ENCODE measurements around the gene UBE2M.

The UBE2M gene

GRCh38 chr19:58551577-58552471 lies 6.6 kb downstream of the UBE2M start:
- ChIA-PET CTCF (no interaction called here), POLR2A (interaction anchor here (0.7 to 3.8 kb wide), 7 partner anchors 7 to 32 kb away, joined by 3 to 66 read pairs (median 3); partner anchors contain the start of genes TRIM28 and ZBTB45)
- DNase-seq (ENCODE audit: extremely low spot score), result no peak
- TF ChIP-seq FOXK2 (IDR thresholded peaks at IDR 0.05), result no peak
- TF ChIP-seq BHLHE40 (IDR thresholded peaks at IDR 0.05; ENCODE audit: borderline replicate concordance), result no peak
- no peak for TF ChIP-seq LEF1 (IDR thresholded peaks at IDR 0.05; ENCODE audit: borderline replicate concordance)
- TF ChIP-seq L3MBTL2 (conservative IDR thresholded peaks at IDR 0.05), result no peak
- no peak for TF ChIP-seq CTBP1 (IDR thresholded peaks at IDR 0.05; ENCODE audit: borderline replicate concordance)
- no peak for TF ChIP-seq FOXM1 (IDR thresholded peaks at IDR 0.05; ENCODE audit: borderline replicate concordance)
- no peak for TF ChIP-seq FOXA1 (IDR thresholded peaks at IDR 0.05)
- no peak for TF ChIP-seq PKNOX1 (IDR thresholded peaks at IDR 0.05)
- no peak for TF ChIP-seq TARDBP (IDR thresholded peaks at IDR 0.05)
- no peak for TF ChIP-seq ZNF384 (IDR thresholded peaks at IDR 0.05)
- no peak for TF ChIP-seq ELF4 (IDR thresholded peaks at IDR 0.05)
- TF ChIP-seq HDGF (IDR thresholded peaks at IDR 0.05; ENCODE audit: borderline replicate concordance), result no peak
- no peak for TF ChIP-seq SUZ12 (IDR thresholded peaks at IDR 0.05)

GRCh38 chr19:58551123-58551497 lies 7.3 kb downstream of the UBE2M start:
- POLR2A ChIA-PET, result interaction anchor here (0.9 to 1.2 kb wide), 4 partner anchors 9 to 31 kb away, joined by 3 to 4 read pairs (median 3); partner anchors contain the start of gene ZBTB45
- DNase-seq (ENCODE audit: extremely low spot score), result no peak
- CTCF ChIA-PET, result no interaction called here
- TF ChIP-seq BHLHE40 (IDR thresholded peaks at IDR 0.05; ENCODE audit: borderline replicate concordance), result no peak
- no peak for TF ChIP-seq CTBP1 (IDR thresholded peaks at IDR 0.05; ENCODE audit: borderline replicate concordance)
- TF ChIP-seq ZNF384 (IDR thresholded peaks at IDR 0.05), result no peak
- TF ChIP-seq FOXM1 (IDR thresholded peaks at IDR 0.05; ENCODE audit: borderline replicate concordance), result no peak
- TF ChIP-seq TARDBP (IDR thresholded peaks at IDR 0.05), result no peak
- TF ChIP-seq NFRKB (IDR thresholded peaks at IDR 0.05), result no peak
- TF ChIP-seq L3MBTL2 (conservative IDR thresholded peaks at IDR 0.05), result no peak
- no peak for TF ChIP-seq ELF4 (IDR thresholded peaks at IDR 0.05)
- no peak for TF ChIP-seq FOXA1 (IDR thresholded peaks at IDR 0.05)
- no peak for TF ChIP-seq PKNOX1 (IDR thresholded peaks at IDR 0.05)
- TF ChIP-seq SP1 (IDR thresholded peaks at IDR 0.05), result no peak
- TF ChIP-seq LEF1 (IDR thresholded peaks at IDR 0.05; ENCODE audit: borderline replicate concordance), result no peak
- TF ChIP-seq SUZ12 (IDR thresholded peaks at IDR 0.05), result no peak
- TF ChIP-seq HDGF (IDR thresholded peaks at IDR 0.05; ENCODE audit: borderline replicate concordance), result no peak

GRCh38 chr19:58550362-58551122 lies 7.9 kb downstream of the UBE2M start:
- DNase-seq (ENCODE audit: extremely low spot score), result no peak
- CTCF ChIA-PET, result no interaction called here
- TF ChIP-seq ZNF384 (IDR thresholded peaks at IDR 0.05), result no peak
- TF ChIP-seq HDGF (IDR thresholded peaks at IDR 0.05; ENCODE audit: borderline replicate concordance), result no peak
- TF ChIP-seq FOXA1 (IDR thresholded peaks at IDR 0.05), result no peak
- no peak for TF ChIP-seq FOXK2 (IDR thresholded peaks at IDR 0.05)
- TF ChIP-seq ELF4 (IDR thresholded peaks at IDR 0.05), result no peak
- TF ChIP-seq NFRKB (IDR thresholded peaks at IDR 0.05), result no peak
- no peak for TF ChIP-seq LEF1 (IDR thresholded peaks at IDR 0.05; ENCODE audit: borderline replicate concordance)
- no peak for TF ChIP-seq L3MBTL2 (conservative IDR thresholded peaks at IDR 0.05)
- TF ChIP-seq FOXM1 (IDR thresholded peaks at IDR 0.05; ENCODE audit: borderline replicate concordance), result no peak
- no peak for TF ChIP-seq SP1 (IDR thresholded peaks at IDR 0.05)
- TF ChIP-seq CTBP1 (IDR thresholded peaks at IDR 0.05; ENCODE audit: borderline replicate concordance), result no peak
- POLR2A ChIA-PET, result interaction anchor here (0.9 to 1.2 kb wide), 3 partner anchors 9 to 25 kb away, joined by 3 to 4 read pairs (median 3); no protein-coding TSS in a partner anchor

- no peak for DNase-seq (ENCODE audit: extremely low spot score)
- POLR2A ChIA-PET, result interaction anchor here (0.8 to 1.2 kb wide), 3 partner anchors 8 to 30 kb away, joined by 3 to 5 read pairs (median 4); partner anchors contain the start of genes UBE2M and ZBTB45
- CTCF ChIA-PET, result no interaction called here
- TF ChIP-seq LEF1 (IDR thresholded peaks at IDR 0.05; ENCODE audit: borderline replicate concordance) (no peak), L3MBTL2 (conservative IDR thresholded peaks at IDR 0.05) (no peak), SUZ12 (IDR thresholded peaks at IDR 0.05) (no peak), FOXK2 (IDR thresholded peaks at IDR 0.05) (no peak), ELF4 (IDR thresholded peaks at IDR 0.05) (no peak), SP1 (IDR thresholded peaks at IDR 0.05) (no peak), ARNT (IDR thresholded peaks at IDR 0.05) (no peak), PKNOX1 (IDR thresholded peaks at IDR 0.05) (no peak), NFRKB (IDR thresholded peaks at IDR 0.05) (no peak), CTBP1 (IDR thresholded peaks at IDR 0.05; ENCODE audit: borderline replicate concordance) (no peak)
Observed at GRCh38 chr19:58549664-58550361, 8.6 kb downstream of the UBE2M start.
